PC-3 (cell line): Measurements from ENCODE around the gene LHFPL6. TPM values are rescaled to one million over a fixed set of nuclear protein-coding genes. Genes with fewer than 3 reads are reported as not detected.

Source experiments
- ATAC-seq: fragments of 200-7000 bp; cut with Tn5 transposase; 2 replicates; pipeline ENCODE4 v1.9.1; 2020; ENCODE audit warnings: mild to moderate bottlenecking, moderate library complexity
- BruUV-seq: library from RNA; stranded (reverse); fragments of 400-500 nt; replicated peaks from 2 replicates; lab custom pipeline; 2021; lab: Mats Ljungman, UMichigan
- CTCF ChIA-PET: fragments of 300-600 bp; sonication (Branson Sonifier 250); formaldehyde crosslinking; loops from one replicate; lab custom pipeline; 2022; ENCODE audit warnings: antibody characterized with exemption; lab: Charles Lee
- POLR2A ChIA-PET: fragments of 300-600 bp; sonication (Branson Sonifier 250); formaldehyde crosslinking; loops from one replicate; lab custom pipeline; 2022; ENCODE audit warnings: antibody characterized with exemption; ENCODE audit not compliant: unreplicated experiment; lab: Charles Lee
- DNase-seq: peaks from one replicate; pipeline ENCODE4 v3.0.0-alpha.2; 2015
- H2AFZ ChIP-seq: fragments of 300-600 bp; sonication (generic); 2 replicates; pipeline ENCODE4 v1.6.0; 2016; ENCODE audit warnings: antibody characterized with exemption, low read length
- H3F3A ChIP-seq: fragments of 300-600 bp; sonication (generic); one replicate; pipeline ENCODE4 v1.6.0; 2017; ENCODE audit warnings: antibody characterized with exemption, low read length, control low read depth, mild to moderate bottlenecking; ENCODE audit not compliant: unreplicated experiment
- H3K27ac ChIP-seq: fragments of 300-600 bp; sonication (generic); 2 replicates; pipeline ENCODE4 v1.5.1; 2016; ENCODE audit warnings: mild to moderate bottlenecking, low read length
- H3K27me3 ChIP-seq: fragments of 300-600 bp; sonication (generic); 2 replicates; pipeline ENCODE4 v1.6.1; 2016; ENCODE audit warnings: low read length, mixed read lengths
- H3K36me3 ChIP-seq: fragments of 300-600 bp; sonication (generic); 2 replicates; pipeline ENCODE4 v1.6.1; 2016; ENCODE audit warnings: low read depth, mixed run types, low read length, mixed read lengths
- H3K4me1 ChIP-seq: fragments of 300-600 bp; sonication (generic); 2 replicates; pipeline ENCODE4 v1.5.1; 2016; ENCODE audit warnings: low read length; ENCODE audit not compliant: insufficient read depth
- H3K4me2 ChIP-seq: fragments of 300-600 bp; sonication (generic); 2 replicates; pipeline ENCODE4 v1.6.0; 2016; ENCODE audit warnings: low read length
- H3K4me3 ChIP-seq: fragments of 300-600 bp; sonication (generic); 2 replicates; pipeline ENCODE4 v1.5.1; 2016; ENCODE audit warnings: mild to moderate bottlenecking, low read length, mixed read lengths
- H3K79me2 ChIP-seq: fragments of 300-600 bp; sonication (generic); 2 replicates; pipeline ENCODE4 v1.6.1; 2017; ENCODE audit warnings: low read length, mixed read lengths
- H3K9ac ChIP-seq: fragments of 300-600 bp; sonication (generic); 2 replicates; pipeline ENCODE4 v1.6.0; 2016; ENCODE audit warnings: mild to moderate bottlenecking, low read length
- H3K9me2 ChIP-seq: fragments of 300-600 bp; sonication (generic); replicated peaks from 2 replicates; pipeline ENCODE4 v1.6.1; 2016; ENCODE audit warnings: mixed run types, low read length, mixed read lengths
- H3K9me3 ChIP-seq: fragments of 300-600 bp; sonication (generic); 2 replicates; pipeline ENCODE4 v1.6.1; 2016; ENCODE audit warnings: low read length, mixed read lengths
- H4K20me1 ChIP-seq: fragments of 300-600 bp; sonication (generic); 2 replicates; pipeline ENCODE4 v1.6.1; 2016; ENCODE audit warnings: low read length, mixed read lengths
- EZH2 ChIP-seq: fragments of 300-600 bp; sonication (generic); IDR thresholded peaks from one replicate; pipeline ENCODE4 v1.6.1; 2017; ENCODE audit warnings: antibody characterized with exemption, mild to moderate bottlenecking, low read length; ENCODE audit not compliant: unreplicated experiment
- EZH2phosphoT487 ChIP-seq: fragments of 300-600 bp; sonication (generic); IDR thresholded peaks from 2 replicates; pipeline ENCODE4 v1.6.1; 2018; ENCODE audit warnings: mild to moderate bottlenecking, antibody characterized with exemption, low read length, borderline replicate concordance
- intact Hi-C: fragments of 100-400 bp; cut with micrococcal nuclease; formaldehyde crosslinking; loops from 2 replicates; pipeline ENCODE4 v1.9.0; 2023
- total RNA-seq: library from RNA; depleted of rRNA; stranded (reverse); fragments of >200 nt; gene quantifications from 2 replicates; pipeline ENCODE4 v1.2.3, GENCODE V29; 2014
- TF ChIP-seq, protein P1 (sequence below): fragments of 300-600 bp; sonication (generic); conservative IDR thresholded peaks from 2 replicates; pipeline ENCODE4 v1.5.1; 2017; ENCODE audit warnings: antibody characterized with exemption, low read depth, mild to moderate bottlenecking, low read length

The LHFPL6 gene
- total RNA-seq, 1 experiment from 2014 or later, result 7.8 TPM

DNA sequence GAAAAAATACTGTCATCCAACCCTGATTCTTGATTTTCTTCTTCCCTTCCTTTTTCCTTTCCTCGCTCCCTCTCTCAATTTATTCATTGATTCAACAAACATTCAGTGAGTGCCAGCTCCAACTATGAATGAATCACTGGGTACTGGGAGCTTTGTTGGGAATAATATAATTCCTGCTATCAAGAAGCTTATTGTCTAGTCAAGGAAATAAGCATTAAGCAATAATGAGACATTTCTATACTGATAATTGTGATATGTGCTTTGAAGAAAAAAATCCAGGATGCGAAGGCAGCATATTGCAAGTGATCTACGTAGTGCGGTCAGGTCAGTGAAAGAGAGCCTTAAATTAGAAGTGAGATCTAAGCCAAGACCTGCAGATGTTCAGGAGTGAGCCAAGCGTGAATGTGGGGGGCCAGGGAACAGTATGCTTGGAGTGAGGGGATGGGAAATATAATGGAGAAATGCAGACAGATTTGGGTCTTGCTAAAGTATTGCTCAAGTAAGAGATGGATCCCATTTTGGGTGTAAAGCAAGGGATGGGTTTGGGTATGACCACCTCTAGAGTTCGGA, 253.5 kb downstream of the LHFPL6 start:
- ATAC-seq (peak; percentile 46; the same call in 1 of the 2 replicates), DNase-seq (no peak)
- Histone ChIP-seq H3K9ac (no peak overlapping the region), H3K9me2 (no peaks in the 10 kb centered on the region), H4K20me1 (no peaks in the 10 kb centered on the region), H3K36me3 (no peaks in the 10 kb centered on the region), H3K9me3 (no peaks in the 10 kb centered on the region), H3K4me1 (no peaks in the 10 kb centered on the region), H3K4me2 (no peak overlapping the region), H3F3A (no peaks in the 10 kb centered on the region), H3K4me3 (no peak overlapping the region), H3K27me3 (no peaks in the 10 kb centered on the region), H3K79me2 (no peaks in the 10 kb centered on the region), H3K27ac (no peak overlapping the region), H2AFZ (no peak overlapping the region)
- CTCF ChIA-PET, result no interaction called here
- no TSS peak for BruUV-seq
- intact Hi-C loops, result no loop called here
- TF ChIP-seq EZH2phosphoT487 (no peak), EZH2 (no peak)
- TF ChIP-seq, protein P1, sequence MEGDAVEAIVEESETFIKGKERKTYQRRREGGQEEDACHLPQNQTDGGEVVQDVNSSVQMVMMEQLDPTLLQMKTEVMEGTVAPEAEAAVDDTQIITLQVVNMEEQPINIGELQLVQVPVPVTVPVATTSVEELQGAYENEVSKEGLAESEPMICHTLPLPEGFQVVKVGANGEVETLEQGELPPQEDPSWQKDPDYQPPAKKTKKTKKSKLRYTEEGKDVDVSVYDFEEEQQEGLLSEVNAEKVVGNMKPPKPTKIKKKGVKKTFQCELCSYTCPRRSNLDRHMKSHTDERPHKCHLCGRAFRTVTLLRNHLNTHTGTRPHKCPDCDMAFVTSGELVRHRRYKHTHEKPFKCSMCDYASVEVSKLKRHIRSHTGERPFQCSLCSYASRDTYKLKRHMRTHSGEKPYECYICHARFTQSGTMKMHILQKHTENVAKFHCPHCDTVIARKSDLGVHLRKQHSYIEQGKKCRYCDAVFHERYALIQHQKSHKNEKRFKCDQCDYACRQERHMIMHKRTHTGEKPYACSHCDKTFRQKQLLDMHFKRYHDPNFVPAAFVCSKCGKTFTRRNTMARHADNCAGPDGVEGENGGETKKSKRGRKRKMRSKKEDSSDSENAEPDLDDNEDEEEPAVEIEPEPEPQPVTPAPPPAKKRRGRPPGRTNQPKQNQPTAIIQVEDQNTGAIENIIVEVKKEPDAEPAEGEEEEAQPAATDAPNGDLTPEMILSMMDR, result no peak
- POLR2A ChIA-PET, result no interaction called here

DNA sequence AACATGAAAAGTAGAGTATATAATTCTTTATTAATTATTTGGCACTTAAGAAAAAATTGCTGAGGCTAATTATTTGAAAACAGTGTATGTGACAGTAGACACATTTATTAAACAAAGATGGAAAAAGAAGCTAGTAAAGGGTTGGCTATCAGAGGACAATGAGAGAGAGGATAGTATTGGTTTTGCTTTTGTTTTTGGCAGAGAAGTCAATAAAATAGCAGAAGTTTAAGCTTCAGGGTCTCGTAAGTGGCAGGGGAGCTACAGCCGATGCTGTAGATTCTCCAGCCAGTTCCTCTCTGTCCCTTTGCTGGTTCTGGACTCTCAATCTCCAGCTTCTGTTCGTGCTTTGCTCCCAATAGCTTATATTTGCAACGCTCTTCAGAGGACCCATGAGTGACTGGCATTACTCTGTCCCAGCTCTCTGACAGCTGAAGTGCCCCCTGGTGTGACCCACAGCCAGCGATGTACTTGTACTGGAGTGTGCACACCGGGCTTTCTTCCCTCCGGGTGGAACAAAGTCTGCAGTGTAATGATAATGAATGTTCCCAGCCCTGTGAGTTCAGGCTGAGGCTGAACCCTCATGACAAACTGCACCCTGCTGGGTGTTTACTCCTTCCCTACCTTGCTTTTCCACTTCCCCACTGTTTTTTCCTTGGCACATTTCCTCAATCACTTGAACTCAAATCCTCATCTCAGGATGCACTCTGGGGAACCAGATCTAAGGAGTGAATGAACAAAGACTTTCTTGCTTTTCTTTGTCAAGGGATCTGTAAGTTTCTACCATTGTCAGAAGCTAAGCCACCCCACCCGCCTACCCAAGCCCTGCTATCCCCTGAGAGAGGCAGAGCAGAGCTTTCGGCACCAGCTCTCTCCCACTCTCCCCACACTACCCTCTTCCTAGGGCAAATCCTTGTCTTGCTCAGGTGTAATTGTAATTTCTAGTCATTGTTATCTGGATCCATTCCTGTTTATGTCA, 254.8 kb downstream of the LHFPL6 start:
- Histone ChIP-seq H2AFZ (no peak overlapping the region), H3K79me2 (no peaks in the 10 kb centered on the region), H3K36me3 (no peaks in the 10 kb centered on the region), H3K27ac (no peak overlapping the region), H3K4me2 (no peak overlapping the region), H3K9me2 (no peaks in the 10 kb centered on the region), H4K20me1 (no peaks in the 10 kb centered on the region), H3K27me3 (no peaks in the 10 kb centered on the region), H3K4me3 (no peak overlapping the region), H3K9me3 (no peaks in the 10 kb centered on the region), H3F3A (no peaks in the 10 kb centered on the region), H3K4me1 (no peaks in the 10 kb centered on the region), H3K9ac (no peak overlapping the region)
- POLR2A ChIA-PET, result no interaction called here
- intact Hi-C loops, result no loop called here
- ATAC-seq, result no peak
- no peak for DNase-seq
- BruUV-seq, result no TSS peak
- TF ChIP-seq EZH2phosphoT487 (no peak), EZH2 (no peak)
- TF ChIP-seq, protein P1, result no peak
- CTCF ChIA-PET, result no interaction called here
